Fibroblast of the aortic adventitia (primary cell): ENCODE results near the gene CCDC8. TPM values are rescaled to one million over a fixed set of nuclear protein-coding genes. Genes with fewer than 3 reads are reported as not detected.

ENCODE experiments used
- DNase-seq: peaks from one replicate; pipeline ENCODE4 v3.0.0-alpha.2; 2010; ENCODE audit warnings: low read depth
- H3K4me3 ChIP-seq: 2 replicates; pipeline ENCODE4 v1.5.1; 2011; ENCODE audit warnings: low read depth, mild to moderate bottlenecking, control low read depth, low read length, moderate library complexity
- CTCF ChIP-seq: IDR thresholded peaks from 2 replicates; pipeline ENCODE4 v1.5.1; 2011; ENCODE audit warnings: mild to moderate bottlenecking, low read length, control low read depth, inconsistent platforms; ENCODE audit not compliant: insufficient read depth
- total RNA-seq: library from RNA; depleted of rRNA; stranded (reverse); fragments of >200 nt; gene quantifications from 2 replicates; pipeline ENCODE4 v1.2.3, GENCODE V29; 2012; ENCODE audit warnings: low replicate concordance

CCDC8 gene
- total RNA-seq, result 8.5 and 26.9 TPM in 2 replicates

- TF ChIP-seq CTCF, result no peak
- DNase-seq, result peak; percentile 91
- H3K4me3 ChIP-seq, result peak within 1 kb of the TSS; percentile 73
These were observed at the start of gene CCDC8 for GRCh38 chr19:46413262-46414031. CCDC8 (minus strand) TSS chr19:46413564; CDS start chr19:46412810, 754 bp downstream.

DNA sequence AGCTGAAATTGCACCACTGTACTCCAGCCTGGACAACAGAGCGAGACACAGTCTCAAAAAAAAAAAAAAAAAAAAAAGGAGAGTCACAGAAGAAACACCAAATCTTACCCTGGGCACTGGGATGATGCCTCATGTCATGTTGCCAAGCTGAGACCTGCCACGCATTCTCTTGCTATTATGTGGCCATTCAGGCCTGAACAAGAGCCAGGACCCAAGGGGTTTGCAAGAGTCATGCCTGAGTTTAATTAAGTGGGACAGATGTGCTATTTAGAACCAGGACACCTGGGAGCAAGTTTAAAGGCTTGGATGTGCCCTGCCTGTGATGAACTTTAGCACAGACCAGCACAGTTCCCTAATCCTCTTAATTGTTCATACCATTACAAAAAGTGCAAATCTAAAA is 48.2 kb upstream of the CCDC8 start:
- H3K4me3 ChIP-seq, result no peak overlapping the region
- no peak for DNase-seq
- TF ChIP-seq CTCF, result no peak

GRCh38 chr19:46460981-46461380 is 47.6 kb upstream of the CCDC8 start:
- TF ChIP-seq CTCF, result no peak
- DNase-seq, result no peak
- no peak overlapping the region for H3K4me3 ChIP-seq

DNA sequence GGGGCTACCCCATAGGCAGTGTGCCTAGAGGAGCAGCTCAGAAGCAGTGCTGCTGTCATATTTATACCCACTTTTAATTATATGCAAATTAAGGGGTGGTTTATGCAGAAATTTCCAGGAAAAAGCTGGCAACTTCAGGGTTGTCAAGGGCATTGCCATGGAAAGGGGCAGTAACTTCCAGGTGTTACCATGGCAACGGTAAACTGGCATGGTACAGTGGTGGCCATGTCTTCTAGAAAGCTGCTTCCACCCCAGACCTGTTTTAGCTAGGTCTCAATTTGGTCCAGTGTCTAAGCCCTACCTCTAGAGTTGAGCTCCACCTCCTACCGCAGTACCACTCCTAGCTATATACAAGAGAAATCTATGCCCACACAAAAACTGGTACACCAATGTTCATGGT is 46.7 kb upstream of the CCDC8 start:
- DNase-seq, result no peak
- no peak for TF ChIP-seq CTCF
- H3K4me3 ChIP-seq, result no peak overlapping the region

- DNase-seq, result no peak
- no peak for TF ChIP-seq CTCF
These were observed 43.6 kb upstream of the CCDC8 start for GRCh38 chr19:46456930-46457329.

GRCh38 chr19:46454244-46454643 is 40.9 kb upstream of the CCDC8 start:
- H3K4me3 ChIP-seq, result no peak overlapping the region
- DNase-seq, result no peak
- no peak for TF ChIP-seq CTCF

More at GRCh38 chr19:46456930-46457329, 43.6 kb upstream of the CCDC8 start:
- no peak overlapping the region for H3K4me3 ChIP-seq
